A549 (cell line): Measurements from ENCODE around the gene PRKCZ. TPM values are rescaled to one million over a fixed set of nuclear protein-coding genes. Genes with fewer than 3 reads are reported as not detected.

Experiments
- ATAC-seq, 2 experiments: fragments of 200-7000 bp in 1 of 2; fragments of >200 bp in 1 of 2; cut with Nextera tagmentation in 1 of 2; cut with Tn5 transposase in 1 of 2; 3 replicates each; pipeline versions ENCODE4 v1.8.0 to v1.9.1; 2018 to 2020; ENCODE audit warnings: mild to moderate bottlenecking in 1 of 2, moderate library complexity in 1 of 2
- CTCF ChIA-PET: fragments of 300-600 bp; sonication (Branson Sonifier 250); formaldehyde crosslinking; extraction: SDS; loops from one replicate; lab custom pipeline; 2021; ENCODE audit warnings: antibody characterized with exemption, inconsistent platforms; lab: Yijun Ruan, JAX
- POLR2A ChIA-PET: fragments of 350-600 bp; formaldehyde crosslinking; extraction: SDS; loops from one replicate; lab custom pipeline; 2021; ENCODE audit warnings: antibody characterized with exemption, inconsistent platforms; lab: Yijun Ruan, JAX
- DNase-seq, 2 experiments: peaks; one replicate each; pipeline versions ENCODE4 v3.0.0 to v3.0.0-alpha.2; 2011 to 2016; ENCODE audit warnings: low read depth in 1 of 2, low spot score in 1 of 2
- FAIRE-seq: peaks from 2 replicates; lab custom pipeline; 2011; peaks lifted over from hg19 to GRCh38; lab: Jason Lieb, UNC
- H3K27ac ChIP-seq, 2 experiments: fragments of >200 bp; sonication (Bioruptor Twin); formaldehyde crosslinking; 3 replicates each; pipeline ENCODE4 v1.5.1; 2016 to 2017
- H3K4me1 ChIP-seq: fragments of >200 bp; sonication (Bioruptor Twin); formaldehyde crosslinking; 3 replicates; pipeline ENCODE4 v1.6.1; 2016
- H3K4me2 ChIP-seq: fragments of >200 bp; sonication (Bioruptor Twin); formaldehyde crosslinking; 3 replicates; pipeline ENCODE4 v1.6.1; 2016
- H3K4me3 ChIP-seq: fragments of >200 bp; sonication (Bioruptor Twin); formaldehyde crosslinking; 3 replicates; pipeline ENCODE4 v1.5.1; 2016
- H3K9me3 ChIP-seq: fragments of >200 bp; sonication (Bioruptor Twin); formaldehyde crosslinking; 3 replicates; pipeline ENCODE4 v1.6.1; 2016
- BCL3 ChIP-seq: fragments of >200 bp; sonication (Bioruptor Twin); formaldehyde crosslinking; IDR thresholded peaks from 3 replicates; pipeline ENCODE4 v1.6.1; 2016
- CTCF ChIP-seq: fragments of >200 bp; sonication (Bioruptor Twin); formaldehyde crosslinking; IDR thresholded peaks from 3 replicates; pipeline ENCODE4 v1.5.1; 2016
- E2F6 ChIP-seq: IDR thresholded peaks from 2 replicates; pipeline ENCODE4 v1.6.1; 2012; ENCODE audit warnings: low read depth, borderline replicate concordance
- FOSB ChIP-seq: fragments of 250-450 bp; sonication (Bioruptor Pico); IDR thresholded peaks from 2 replicates; pipeline ENCODE4 v1.5.0; 2020; ENCODE audit warnings: mild to moderate bottlenecking, moderate library complexity
- HEYL ChIP-seq: fragments of 250-450 bp; sonication (Bioruptor Pico); IDR thresholded peaks from 2 replicates; pipeline ENCODE4 v1.8.0; 2021; ENCODE audit warnings: mild to moderate bottlenecking, moderate library complexity
- HMGXB4 ChIP-seq: fragments of 250-450 bp; sonication (Bioruptor Pico); IDR thresholded peaks from 2 replicates; pipeline ENCODE4 v1.5.0; 2021; ENCODE audit warnings: mild to moderate bottlenecking, moderate library complexity, borderline replicate concordance
- HOXB13 ChIP-seq: fragments of 250-450 bp; sonication (Bioruptor Pico); IDR thresholded peaks from 2 replicates; pipeline ENCODE4 v1.5.0; 2020; ENCODE audit warnings: low read depth, mild to moderate bottlenecking, moderate library complexity
- KDM1A ChIP-seq: fragments of 200-600 bp; sonication (generic); IDR thresholded peaks from 2 replicates; pipeline ENCODE4 v1.6.1; 2016; ENCODE audit warnings: low read depth, mild to moderate bottlenecking
- MAFK ChIP-seq: fragments of 450-650 bp; IDR thresholded peaks from 2 replicates; pipeline ENCODE4 v1.6.1; 2014; ENCODE audit not compliant: partially characterized antibody
- MYC ChIP-seq: IDR thresholded peaks from 2 replicates; pipeline ENCODE4 v1.6.1; 2012; ENCODE audit warnings: mild to moderate bottlenecking, inconsistent platforms, low read length, improper control_type of control experiment, borderline replicate concordance
- NPAS2 ChIP-seq: fragments of 250-450 bp; sonication (Bioruptor Pico); IDR thresholded peaks from 2 replicates; pipeline ENCODE4 v1.8.0; 2022; ENCODE audit warnings: mild to moderate bottlenecking, moderate library complexity, borderline replicate concordance
- RCOR1 ChIP-seq: fragments of 150-350 bp; IDR thresholded peaks from 2 replicates; pipeline ENCODE4 v1.6.1; 2014; ENCODE audit warnings: antibody characterized with exemption, low read length, low read depth
- REST ChIP-seq: fragments of 200-600 bp; sonication (generic); IDR thresholded peaks from 2 replicates; pipeline ENCODE4 v1.6.1; 2016; ENCODE audit warnings: antibody characterized with exemption, mild to moderate bottlenecking, moderate library complexity
- SREBF2 ChIP-seq: fragments of 450-650 bp; IDR thresholded peaks from 2 replicates; pipeline ENCODE4 v1.6.1; 2014; ENCODE audit warnings: mild to moderate bottlenecking, moderate library complexity
- ZFP36 ChIP-seq: fragments of 450-650 bp; IDR thresholded peaks from 2 replicates; pipeline ENCODE4 v1.6.1; 2014; ENCODE audit warnings: borderline replicate concordance; ENCODE audit not compliant: partially characterized antibody
- WGBS: methylation state at CpG from one replicate; pipeline ENCODE4 v1.1.6; 2017; ENCODE audit errors: missing lambda C conversion rate; 5-methylcytosine and 5-hydroxymethylcytosine counted together
- polyA plus RNA-seq, 4 experiments: library from polyadenylated mRNA; depleted of rRNA in 3 of 4; stranded (reverse); fragments of >200 nt; fragmentation: RNase III in 1 of 4; extraction: RNeasy Plus Mini Kit Qiagen cat#74134 plus additional on column Dnase treatment in 1 of 4; gene quantifications; 2 replicates in 3 of 4; 3 replicates in 1 of 4; pipeline ENCODE4 v1.2.3, GENCODE V29; 2011 to 2017

Gene PRKCZ
- polyA plus RNA-seq, 2 of the 4 experiments (the other 2 are of a cell fraction), result 9.5 to 9.8 TPM

- POLR2A ChIA-PET, result no interaction called here
- Histone ChIP-seq H3K4me3 (no peak overlapping the region), H3K4me1 (no peaks in the 10 kb centered on the region), H3K4me2 (no peak overlapping the region), H3K27ac (no peak overlapping the region), H3K9me3 (no peaks in the 10 kb centered on the region)
- DNase-seq (no peak), ATAC-seq (no peak), FAIRE-seq (no peak)
- 93% methylated on average over 10 of the region's 10 CpGs for WGBS
- CTCF ChIA-PET, result interaction anchor here (0.8 kb wide), 1 partner anchor 31 kb away, joined by 3 read pairs; no protein-coding TSS in a partner anchor
- no peak for TF ChIP-seq FOSB (CRISPR knock-in tag)
Observed at GRCh38 chr1:2155147-2155598, 105.0 kb downstream of the PRKCZ start.

- no peak overlapping the region for H3K27ac ChIP-seq
- H3K4me3 ChIP-seq, result no peak overlapping the region
- CTCF ChIA-PET, result interaction anchor here (0.9 kb wide), 1 partner anchor 19 kb away, joined by 4 read pairs; no protein-coding TSS in a partner anchor
- FAIRE-seq, result no peak
- WGBS, result 90% methylated on average over 6 of the region's 6 CpGs
- POLR2A ChIA-PET, result no interaction called here
- H3K9me3 ChIP-seq, result no peaks in the 10 kb centered on the region
- DNase-seq, result no peak
- no peak for ATAC-seq
- TF ChIP-seq E2F6 (no peak), CTCF (no peak), BCL3 (no peak), HOXB13 (CRISPR knock-in tag) (no peak), KDM1A (no peak), FOSB (CRISPR knock-in tag) (no peak), NPAS2 (CRISPR knock-in tag) (no peak), ZFP36 (no peak), HMGXB4 (CRISPR knock-in tag) (no peak), MAFK (no peak), RCOR1 (no peak), REST (no peak), MYC (no peak), SREBF2 (no peak), HEYL (CRISPR knock-in tag) (no peak)
- TF ChIP-seq, all 56 proteins: peak for 0
- no peaks in the 10 kb centered on the region for H3K4me1 ChIP-seq
- H3K4me2 ChIP-seq, result no peak overlapping the region
Observed at GRCh38 chr1:2155788-2156187, 105.6 kb downstream of the PRKCZ start.
